ENCODE measurements around the gene SIGLEC7.

Gene SIGLEC7

GRCh38 chr19:51131780-51132680 lies 10.1 kb upstream of the SIGLEC7 start:
- no peaks in the 10 kb centered on the region for H3K9me3 ChIP-seq (replicated peaks; ENCODE audit: insufficient read depth, low read length)
- peaks cover 35% of the 10 kb centered on the region for H3K27me3 ChIP-seq (replicated peaks; ENCODE audit: insufficient read depth, low read length)
- no peak overlapping the region for H2AFZ ChIP-seq (ENCODE audit: low read length)
- H3K36me3 ChIP-seq (replicated peaks; ENCODE audit: insufficient read depth, low read length): no peaks in the 10 kb centered on the region
- H3K79me2 ChIP-seq (ENCODE audit: low read length): no peaks in the 10 kb centered on the region
- no peak overlapping the region for H3K27ac ChIP-seq (ENCODE audit: low read length)
- no peaks in the 10 kb centered on the region for H3K4me1 ChIP-seq (ENCODE audit: low read length)
- no peaks in the 10 kb centered on the region for H4K20me1 ChIP-seq (ENCODE audit: insufficient read depth, low read length)
- H3K9me2 ChIP-seq (replicated peaks; ENCODE audit: insufficient read depth, low read length): no peaks in the 10 kb centered on the region
- no peak for TF ChIP-seq EZH2phosphoT487 (IDR thresholded peaks at IDR 0.05; ENCODE audit: low read length)
- TF ChIP-seq CTCF (IDR thresholded peaks at IDR 0.05; ENCODE audit: low read length): no peak
- no peak overlapping the region for H3K4me3 ChIP-seq (ENCODE audit: low read length)
- DNase-seq: no peak
- no peaks in the 10 kb centered on the region for H3F3A ChIP-seq (ENCODE audit: insufficient read depth, low read length)
- no peak overlapping the region for H3K4me2 ChIP-seq (ENCODE audit: low read depth, low read length)
- no peak overlapping the region for H3K9ac ChIP-seq (ENCODE audit: low read length)

DNA sequence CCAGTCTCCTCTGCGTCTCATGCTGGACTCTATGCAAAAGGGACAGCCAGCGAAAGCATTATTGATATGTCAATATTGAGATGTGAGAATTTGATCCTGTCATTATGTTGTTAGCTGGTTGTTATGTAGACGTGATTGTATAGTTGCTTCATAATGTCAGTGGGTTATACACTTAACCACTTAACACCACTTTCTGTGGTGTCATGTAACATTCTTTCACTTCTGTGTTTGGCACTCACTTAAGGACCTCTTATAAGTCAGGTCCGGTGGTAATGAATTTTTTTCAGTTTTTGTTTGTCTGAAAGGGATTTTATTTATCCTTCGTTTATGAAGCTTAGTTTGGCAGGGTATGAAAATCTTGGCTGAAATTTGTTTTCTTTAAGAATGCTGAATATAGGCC lies 7.1 kb upstream of the SIGLEC7 start:
- Histone ChIP-seq H3K9me3 (replicated peaks; ENCODE audit: insufficient read depth, low read length) (no peaks in the 10 kb centered on the region), H3F3A (ENCODE audit: insufficient read depth, low read length) (no peaks in the 10 kb centered on the region), H3K79me2 (ENCODE audit: low read length) (no peaks in the 10 kb centered on the region), H3K9ac (ENCODE audit: low read length) (no peak overlapping the region), H3K4me3 (ENCODE audit: low read length) (no peak overlapping the region), H3K9me2 (replicated peaks; ENCODE audit: insufficient read depth, low read length) (no peaks in the 10 kb centered on the region), H3K4me2 (ENCODE audit: low read depth, low read length) (no peak overlapping the region), H3K27me3 (replicated peaks; ENCODE audit: insufficient read depth, low read length) (peaks cover 25% of the 10 kb centered on the region; the same call in 1 of the 2 replicates), H3K27ac (ENCODE audit: low read length) (no peak overlapping the region), H2AFZ (ENCODE audit: low read length) (no peak overlapping the region), H4K20me1 (ENCODE audit: insufficient read depth, low read length) (no peaks in the 10 kb centered on the region), H3K36me3 (replicated peaks; ENCODE audit: insufficient read depth, low read length) (no peaks in the 10 kb centered on the region), H3K4me1 (ENCODE audit: low read length) (no peaks in the 10 kb centered on the region)
- DNase-seq: no peak
- no peak for TF ChIP-seq EZH2phosphoT487 (IDR thresholded peaks at IDR 0.05; ENCODE audit: low read length)
- no peak for TF ChIP-seq EZH2 (optimal IDR thresholded peaks at IDR 0.05; ENCODE audit: low read depth, low read length)

GRCh38 chr19:51135986-51136762 lies 5.9 kb upstream of the SIGLEC7 start:
- Histone ChIP-seq H3K4me1 (ENCODE audit: low read length) (no peaks in the 10 kb centered on the region), H3K36me3 (replicated peaks; ENCODE audit: insufficient read depth, low read length) (no peaks in the 10 kb centered on the region), H3K9me2 (replicated peaks; ENCODE audit: insufficient read depth, low read length) (no peaks in the 10 kb centered on the region), H4K20me1 (ENCODE audit: insufficient read depth, low read length) (no peaks in the 10 kb centered on the region), H3K27me3 (replicated peaks; ENCODE audit: insufficient read depth, low read length) (peaks cover 24% of the 10 kb centered on the region), H3K4me3 (ENCODE audit: low read length) (no peak overlapping the region), H3K9me3 (replicated peaks; ENCODE audit: insufficient read depth, low read length) (no peaks in the 10 kb centered on the region), H3K79me2 (ENCODE audit: low read length) (no peaks in the 10 kb centered on the region), H3F3A (ENCODE audit: insufficient read depth, low read length) (no peaks in the 10 kb centered on the region), H3K27ac (ENCODE audit: low read length) (no peak overlapping the region), H2AFZ (ENCODE audit: low read length) (no peak overlapping the region), H3K9ac (ENCODE audit: low read length) (no peak overlapping the region), H3K4me2 (ENCODE audit: low read depth, low read length) (no peak overlapping the region)
- no peak for DNase-seq
- TF ChIP-seq CTCF (IDR thresholded peaks at IDR 0.05; ENCODE audit: low read length): no peak
- TF ChIP-seq EZH2phosphoT487 (IDR thresholded peaks at IDR 0.05; ENCODE audit: low read length): no peak
- no peak for TF ChIP-seq EZH2 (optimal IDR thresholded peaks at IDR 0.05; ENCODE audit: low read depth, low read length)
